BLaER1 (cell line): ENCODE results near the gene DDX4.

ENCODE experiments used
- H3K27ac ChIP-seq: shearing (Covaris generic); formaldehyde crosslinking; 2 replicates; pipeline ENCODE4 v1.8.1; 2022
- H3K27me3 ChIP-seq: shearing (Covaris generic); formaldehyde crosslinking; 2 replicates; pipeline ENCODE4 v1.8.1; 2022
- H3K36me3 ChIP-seq: shearing (Covaris generic); formaldehyde crosslinking; 2 replicates; pipeline ENCODE4 v1.8.1; 2022
- H3K4me1 ChIP-seq: shearing (Covaris generic); formaldehyde crosslinking; 2 replicates; pipeline ENCODE4 v1.8.1; 2022
- H3K4me2 ChIP-seq: shearing (Covaris generic); formaldehyde crosslinking; 2 replicates; pipeline ENCODE4 v1.8.1; 2022
- H3K4me3 ChIP-seq: shearing (Covaris generic); formaldehyde crosslinking; 2 replicates; pipeline ENCODE4 v1.8.1; 2022
- H3K9ac ChIP-seq: shearing (Covaris generic); formaldehyde crosslinking; 2 replicates; pipeline ENCODE4 v1.8.1; 2022
- H3K9me3 ChIP-seq: shearing (Covaris generic); formaldehyde crosslinking; 2 replicates; pipeline ENCODE4 v1.8.1; 2022
- H4K20me1 ChIP-seq: shearing (Covaris generic); formaldehyde crosslinking; 2 replicates; pipeline ENCODE4 v1.8.1; 2022
- Cebpa-rat ChIP-seq: shearing (Covaris generic); IDR thresholded peaks from 2 replicates; pipeline ENCODE4 v1.8.1; 2022

Gene DDX4

GRCh38 chr5:55860709-55861108 lies 122.8 kb downstream of the DDX4 start:
- Histone ChIP-seq H3K27ac (no peak overlapping the region), H3K27me3 (no peaks in the 10 kb centered on the region), H3K9me3 (peaks cover 10% of the 10 kb centered on the region; the same call in 1 of the 2 replicates), H4K20me1 (no peaks in the 10 kb centered on the region), H3K4me2 (no peak overlapping the region), H3K4me1 (peaks cover 12% of the 10 kb centered on the region), H3K9ac (no peak overlapping the region), H3K4me3 (no peak overlapping the region), H3K36me3 (no peaks in the 10 kb centered on the region)
- TF ChIP-seq Cebpa-rat = no peak

- no peak for TF ChIP-seq Cebpa-rat
- Histone ChIP-seq H3K9me3 (peaks cover 10% of the 10 kb centered on the region; the same call in 1 of the 2 replicates), H3K27ac (no peak overlapping the region), H3K27me3 (no peaks in the 10 kb centered on the region), H3K4me3 (no peak overlapping the region), H3K4me1 (no peaks in the 10 kb centered on the region), H3K36me3 (no peaks in the 10 kb centered on the region), H3K4me2 (no peak overlapping the region), H4K20me1 (no peaks in the 10 kb centered on the region), H3K9ac (no peak overlapping the region)
Observed at GRCh38 chr5:55864606-55865541, 127.0 kb downstream of the DDX4 start.

DNA sequence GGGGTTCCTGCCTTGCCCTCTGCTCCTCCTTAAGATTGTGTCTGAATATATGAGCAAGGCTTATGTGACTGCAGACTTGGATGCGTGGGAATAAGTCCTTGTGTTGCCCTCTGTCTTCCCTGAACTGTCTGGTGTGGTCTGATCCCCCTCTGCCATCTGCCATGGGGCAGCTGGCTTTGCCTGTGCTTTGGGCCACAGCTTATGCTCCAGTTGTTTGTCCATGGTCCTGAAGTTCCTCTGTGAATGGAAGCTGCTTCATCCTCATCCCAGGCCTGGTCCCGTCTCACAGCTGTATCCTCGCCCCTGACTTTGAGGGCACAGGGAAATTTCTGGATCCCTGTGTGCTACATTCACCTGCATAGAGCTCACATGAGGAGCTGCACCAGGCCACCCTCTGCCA lies 128.0 kb downstream of the DDX4 start:
- no peaks in the 10 kb centered on the region for H3K4me1 ChIP-seq
- TF ChIP-seq Cebpa-rat = no peak
- no peak overlapping the region for H3K4me2 ChIP-seq
- H4K20me1 ChIP-seq = no peaks in the 10 kb centered on the region
- H3K4me3 ChIP-seq = no peak overlapping the region
- no peak overlapping the region for H3K9ac ChIP-seq
- H3K27me3 ChIP-seq = no peaks in the 10 kb centered on the region
- H3K27ac ChIP-seq = no peak overlapping the region
- H3K9me3 ChIP-seq = peaks cover 7% of the 10 kb centered on the region; the same call in 1 of the 2 replicates
- H3K36me3 ChIP-seq = no peaks in the 10 kb centered on the region

DNA sequence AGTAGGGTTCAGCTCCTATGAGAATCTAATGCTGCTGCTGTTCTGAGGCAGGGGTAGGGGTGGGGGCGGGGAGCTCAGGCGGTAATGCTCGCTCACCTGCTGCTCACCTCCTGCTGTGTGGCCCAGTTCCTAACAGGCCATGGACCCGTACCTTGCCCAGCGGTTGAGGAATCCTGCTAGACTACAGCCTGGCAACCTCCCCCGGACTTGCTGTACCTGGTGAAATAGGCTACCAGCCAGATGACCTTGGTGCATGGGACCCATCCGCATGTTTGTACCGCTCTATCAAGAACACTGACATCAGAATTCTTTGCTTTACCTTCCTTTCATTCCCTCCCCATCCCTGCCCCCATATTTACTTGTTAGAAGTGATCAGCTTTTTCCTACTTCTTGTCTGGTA lies 128.6 kb downstream of the DDX4 start:
- no peak overlapping the region for H3K27ac ChIP-seq
- TF ChIP-seq Cebpa-rat = no peak
- no peak overlapping the region for H3K4me3 ChIP-seq
- no peaks in the 10 kb centered on the region for H3K27me3 ChIP-seq
- H3K4me1 ChIP-seq = no peaks in the 10 kb centered on the region
- H3K9ac ChIP-seq = no peak overlapping the region
- H3K36me3 ChIP-seq = no peaks in the 10 kb centered on the region
- 0 out of 2 replicates have a peak, but pooled peaks cover under 1% of the 10 kb centered on the region for H3K9me3 ChIP-seq
- H4K20me1 ChIP-seq = no peaks in the 10 kb centered on the region
- H3K4me2 ChIP-seq = no peak overlapping the region
